ENCODE results near the gene TRIB2.

The TRIB2 gene

DNA sequence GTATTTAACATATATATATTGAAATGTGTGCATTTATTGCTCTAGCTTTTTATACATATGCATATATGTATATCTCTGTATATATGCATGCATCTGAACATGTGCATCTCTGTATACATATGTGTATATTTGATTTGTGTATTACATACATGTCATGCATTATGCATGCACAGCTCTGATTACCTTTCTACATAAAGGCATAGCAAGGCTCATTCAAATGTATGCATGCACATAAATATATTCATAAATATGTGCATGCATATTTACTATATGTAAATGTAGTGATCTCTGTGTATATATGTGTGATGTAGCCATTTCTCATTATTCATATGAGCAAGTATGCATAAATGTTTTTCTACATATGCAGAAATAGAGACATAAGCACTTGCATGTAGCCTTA is 64.6 kb downstream of the TRIB2 start:
- no peak for DNase-seq

DNA sequence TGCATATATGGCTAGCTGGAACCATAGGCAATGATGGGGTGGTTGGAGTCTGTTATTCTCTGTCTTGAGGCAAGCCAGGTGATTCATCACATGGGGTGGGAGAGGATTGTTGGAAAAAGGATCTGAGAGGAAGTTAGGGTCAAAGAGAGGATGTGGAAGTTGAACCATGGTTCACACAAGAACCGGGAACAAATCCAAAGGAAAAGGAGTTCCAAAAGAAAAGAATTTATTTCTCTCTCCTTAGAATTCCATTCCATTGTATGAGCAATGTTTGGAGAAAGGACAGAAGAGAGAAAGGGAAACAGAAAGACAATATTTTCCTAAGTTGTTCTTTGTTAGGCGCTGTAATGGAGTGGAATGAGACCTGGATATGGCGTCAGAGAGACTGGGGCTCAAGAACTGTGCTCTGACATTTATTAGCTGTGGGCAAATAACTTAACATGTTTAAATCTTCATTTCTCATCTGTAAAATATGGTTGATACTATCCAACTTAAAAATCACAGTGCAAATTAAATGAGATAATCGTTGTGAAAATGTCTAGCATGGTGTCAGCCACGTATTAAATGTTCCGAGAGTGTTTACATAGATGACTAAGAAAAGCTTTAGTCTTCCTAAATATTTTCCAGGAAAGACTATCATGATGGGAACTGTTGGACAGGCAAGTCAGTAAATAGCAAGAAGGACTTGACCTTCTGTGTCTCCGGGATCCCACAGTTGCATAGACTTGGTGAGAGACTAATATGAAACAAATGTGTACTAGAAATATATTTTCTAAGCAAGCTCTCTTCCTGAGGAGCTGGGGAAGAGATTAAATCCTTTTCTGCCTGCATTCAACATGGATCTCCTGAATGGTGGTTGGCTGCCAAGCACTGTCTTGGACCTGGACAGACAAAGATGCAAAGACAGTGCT is 71.4 kb downstream of the TRIB2 start:
- DNase-seq, result no peak

DNA sequence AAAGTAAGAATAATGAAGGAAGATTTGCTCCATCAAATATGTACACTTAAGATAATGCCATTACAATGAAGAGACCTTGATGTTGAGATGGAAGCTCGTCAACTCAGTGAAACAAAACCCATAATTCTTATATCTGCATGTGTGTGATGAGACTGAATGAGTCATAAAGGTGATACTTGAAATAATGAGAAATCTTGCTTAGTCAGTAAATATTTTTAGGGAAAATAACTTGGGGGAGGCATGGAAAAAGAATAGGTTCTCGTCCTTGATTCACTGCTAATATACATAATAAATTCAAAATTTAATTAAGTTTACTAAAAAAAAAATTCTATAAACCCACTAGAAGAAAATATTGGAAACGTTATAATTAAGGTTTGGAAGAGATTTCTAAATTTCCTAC is 75.2 kb downstream of the TRIB2 start:
- DNase-seq, result no peak

Measured in activated CD4-positive, alpha-beta T cell treated with anti-CD3 and anti-CD28 coated beads, Interleukin-2, amount 50 U/mL, for 4 hours (primary cell).